Measurements from ENCODE around the gene TMEM74B.
A peak's percentile ranks its signal among the peaks of the same experiment; 100 is the strongest.

TMEM74B gene

GRCh38 chr20:1137236-1137635, 47.5 kb downstream of the TMEM74B start:
- no peak for DNase-seq (ENCODE audit: low spot score)

DNA sequence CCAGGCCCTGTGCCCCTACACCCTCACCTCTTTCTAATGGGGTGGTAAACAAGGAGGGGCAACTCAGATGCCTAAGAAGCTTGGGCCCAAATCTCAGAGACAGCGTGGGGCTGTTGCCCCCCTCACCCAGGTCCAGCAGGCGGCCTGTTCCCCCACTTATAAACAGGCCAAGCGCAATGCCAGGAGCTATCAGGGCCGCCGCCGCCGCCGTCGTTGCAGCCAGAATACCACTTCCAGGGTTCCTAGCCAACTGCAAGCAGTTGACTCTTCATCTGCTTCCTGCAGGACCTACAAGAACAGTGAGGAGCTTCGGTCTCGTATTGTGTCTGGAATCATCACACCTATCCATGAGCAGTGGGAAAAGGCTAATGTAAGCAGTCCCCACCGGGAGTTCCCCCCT, 49.9 kb downstream of the TMEM74B start:
- no peak for DNase-seq (ENCODE audit: low spot score)

- no peak for DNase-seq (ENCODE audit: low spot score)
Observed at GRCh38 chr20:1134355-1134754, 50.4 kb downstream of the TMEM74B start.

DNA sequence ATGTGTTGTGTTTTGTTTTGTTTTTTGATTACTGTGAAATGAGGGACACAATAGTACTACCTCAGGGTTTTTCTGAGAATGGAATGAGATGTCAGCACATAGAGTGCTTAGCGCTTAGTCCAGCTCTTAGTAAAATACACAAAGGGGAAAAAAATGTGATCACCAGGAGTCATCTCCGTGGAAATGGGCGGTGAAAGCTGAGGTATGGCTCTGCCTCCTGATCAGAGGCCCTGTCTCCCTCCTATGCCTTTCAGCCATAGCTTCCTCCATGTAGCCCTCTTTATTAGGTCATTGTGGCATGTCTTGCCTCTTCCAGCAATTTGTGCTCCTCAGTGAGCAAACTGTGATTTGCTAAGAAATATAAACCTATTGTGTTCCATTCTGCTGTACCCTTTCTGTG, 53.4 kb downstream of the TMEM74B start:
- DNase-seq (ENCODE audit: low spot score), result no peak

DNA sequence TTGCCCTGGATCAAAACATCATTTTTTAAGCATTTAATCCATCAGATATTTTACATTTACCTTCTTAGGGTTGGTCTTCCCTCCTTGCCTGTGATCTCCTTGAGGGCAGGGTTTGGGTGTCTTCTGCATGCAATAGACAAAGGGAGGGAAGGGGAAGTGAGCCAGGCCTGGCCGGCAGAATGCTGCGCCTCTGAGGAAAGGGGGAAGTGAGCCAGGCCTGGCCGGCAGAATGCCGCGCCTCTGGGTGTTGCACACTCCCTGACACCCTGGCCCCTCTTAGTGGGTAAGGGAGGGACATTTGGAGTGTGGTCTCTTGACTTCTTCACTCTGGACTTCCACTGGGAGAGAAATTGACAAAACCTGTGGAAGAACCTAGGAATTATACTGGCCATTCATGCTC, 53.9 kb downstream of the TMEM74B start:
- peak; percentile 47 for DNase-seq (ENCODE audit: low spot score)

Measured in Ammon's horn (tissue), 1 donor.